ENCODE measurements around the gene SLC39A10.

SLC39A10 gene

DNA sequence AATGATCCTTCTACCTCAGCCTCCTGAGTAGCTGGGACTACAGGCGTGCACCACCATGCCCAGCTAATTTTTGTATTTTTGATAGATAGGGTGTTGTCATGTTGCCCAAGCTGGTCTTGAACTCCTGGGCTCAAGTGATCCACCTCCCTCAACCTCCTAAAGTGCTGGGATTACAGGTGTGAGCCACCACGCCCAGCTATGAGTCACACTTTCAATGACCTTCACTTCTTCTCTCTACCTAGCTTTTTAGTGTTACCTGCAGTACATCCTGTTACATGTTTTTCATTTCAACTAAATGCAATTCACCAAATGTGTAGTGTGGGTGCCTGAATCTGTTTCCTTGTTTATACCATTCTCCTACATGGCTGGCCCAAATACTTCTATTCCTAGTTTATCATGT, 64.0 kb downstream of the SLC39A10 start:
- DNase-seq (ENCODE audit: low spot score) = no peak

DNA sequence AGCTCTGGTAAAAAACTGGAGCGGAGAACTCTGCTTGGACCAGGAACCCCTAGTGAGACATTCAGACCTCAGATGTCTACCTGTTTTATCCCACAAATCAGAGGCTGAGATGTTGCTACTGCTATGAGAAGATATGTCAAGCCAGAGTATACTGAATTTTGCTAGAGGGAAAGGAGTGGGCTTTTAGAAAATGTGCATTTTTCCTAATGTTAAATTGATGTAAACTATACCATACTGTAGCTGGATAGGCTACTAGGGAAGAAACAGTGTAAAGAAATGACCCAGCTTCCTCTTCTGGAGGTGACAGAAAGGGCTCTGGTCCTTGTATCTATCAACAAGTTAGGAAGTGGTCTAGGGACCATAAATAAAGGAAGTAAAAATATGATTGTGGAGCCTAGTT, 65.0 kb downstream of the SLC39A10 start:
- no peak for DNase-seq (ENCODE audit: low spot score)

DNA sequence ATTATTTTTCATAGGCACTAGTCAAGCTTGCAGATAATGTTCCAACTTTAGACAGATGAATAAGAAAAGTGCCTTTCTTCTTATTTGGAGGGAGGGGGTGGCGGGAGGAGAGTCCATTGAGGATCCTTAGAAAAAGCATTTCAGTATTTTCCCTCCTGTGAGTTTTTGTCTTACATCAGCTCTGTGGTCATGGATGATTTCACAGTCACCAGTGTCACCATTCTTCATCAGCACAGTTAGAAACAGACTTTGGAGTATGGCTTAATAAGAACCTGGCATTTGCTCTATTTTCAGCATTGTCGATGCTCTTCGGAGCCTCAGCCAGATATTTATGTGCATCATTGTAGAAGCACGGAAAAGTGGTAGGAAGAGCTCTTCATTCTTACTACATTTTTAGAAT, 70.1 kb downstream of the SLC39A10 start:
- DNase-seq (ENCODE audit: low spot score) = no peak

DNA sequence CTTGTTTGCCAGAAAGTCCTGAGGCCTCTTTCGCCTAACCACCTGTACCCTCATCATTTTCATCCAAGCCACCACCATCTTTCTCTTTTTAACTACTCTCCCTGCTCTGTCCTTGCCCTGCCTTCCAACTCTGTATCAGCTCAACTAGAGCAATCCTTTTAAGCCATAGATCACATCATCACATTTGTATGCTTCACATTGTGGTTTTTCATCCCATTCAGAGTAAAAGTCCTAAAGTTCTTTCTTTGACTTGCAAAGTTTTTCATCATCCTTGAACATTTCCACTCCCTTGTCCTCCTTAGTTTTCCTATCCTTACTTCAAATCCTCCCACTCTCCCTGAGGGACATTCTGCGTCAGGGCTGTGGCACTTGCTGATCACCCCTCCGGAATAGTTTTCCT, 73.9 kb downstream of the SLC39A10 start:
- no peak for DNase-seq (ENCODE audit: low spot score)

DNA sequence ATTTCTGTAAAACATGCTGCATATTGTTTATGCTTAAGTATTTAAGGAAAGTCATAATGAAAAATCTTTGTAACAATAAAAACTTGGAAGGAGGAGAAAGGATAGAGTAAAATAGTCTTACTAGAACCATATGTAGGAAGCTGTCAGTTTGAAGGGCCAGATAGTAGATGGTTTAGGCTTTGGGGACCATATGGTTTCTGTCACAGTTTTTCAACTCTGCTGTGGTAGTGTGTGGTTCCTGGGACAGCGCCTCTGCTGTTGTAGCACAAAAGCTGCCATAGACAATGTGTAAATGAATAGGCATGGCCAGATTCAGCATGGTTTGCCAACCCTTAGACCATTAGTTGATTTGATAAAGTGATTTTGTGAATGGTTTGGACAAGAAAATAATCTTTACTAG, 75.5 kb downstream of the SLC39A10 start:
- no peak for DNase-seq (ENCODE audit: low spot score)

DNA sequence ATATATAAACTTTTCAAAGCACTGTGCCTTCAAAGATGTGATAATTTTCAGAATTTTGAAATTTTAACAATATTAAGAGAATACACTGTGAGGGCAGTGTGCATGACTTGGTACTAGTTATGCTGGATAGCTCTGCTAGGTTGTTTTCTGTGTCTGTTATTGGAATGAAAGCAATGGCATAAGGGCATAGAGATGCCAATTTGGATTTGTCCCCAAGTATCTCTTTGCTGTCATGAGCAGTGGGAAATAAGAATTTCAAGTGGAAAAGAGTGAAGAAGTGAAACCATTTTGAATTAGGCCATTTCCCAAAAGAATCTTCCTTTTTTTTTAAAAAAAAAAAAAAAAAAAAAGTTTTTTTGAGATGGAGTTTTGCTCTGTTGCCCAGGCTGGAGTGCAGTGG, 76.8 kb downstream of the SLC39A10 start:
- no peak for DNase-seq (ENCODE audit: low spot score)

DNA sequence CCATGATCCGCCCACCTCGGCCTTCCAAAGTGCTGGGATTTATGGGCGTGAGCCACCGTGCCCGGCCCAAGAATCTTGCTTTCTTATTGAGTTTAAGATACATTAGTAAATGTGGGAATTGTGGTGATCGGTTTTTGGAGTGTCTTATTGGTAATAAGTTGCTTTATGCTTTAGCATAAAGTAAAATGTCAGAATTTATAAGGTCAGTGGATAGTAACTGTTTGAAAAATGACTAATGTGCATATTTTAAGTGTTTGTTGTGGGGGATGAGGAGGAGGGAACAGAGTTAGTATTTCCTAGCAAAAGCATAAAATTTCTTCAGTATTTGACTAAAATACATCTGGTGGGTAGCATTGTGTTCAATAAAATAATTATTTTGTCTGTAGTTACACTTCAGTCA, 77.4 kb downstream of the SLC39A10 start:
- DNase-seq (ENCODE audit: low spot score) = no peak

DNA sequence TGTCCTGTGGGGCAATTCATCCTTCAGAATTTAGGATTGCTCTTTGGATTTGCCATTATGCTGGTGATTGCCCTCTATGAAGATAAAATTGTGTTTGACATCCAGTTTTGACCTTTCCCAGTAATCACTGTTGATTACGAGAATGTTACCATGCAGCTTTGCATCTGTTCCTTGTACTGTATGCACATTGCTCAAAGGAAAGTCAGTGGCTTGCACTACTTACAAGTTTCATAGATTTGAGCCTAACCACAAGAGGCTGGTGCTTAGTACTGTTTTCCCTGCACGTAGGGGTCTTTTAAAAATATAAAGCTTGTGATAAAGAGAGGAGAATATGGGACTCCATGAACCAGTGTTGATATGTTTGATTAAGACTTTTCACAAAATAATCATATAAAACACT, 77.9 kb downstream of the SLC39A10 start:
- no peak for DNase-seq (ENCODE audit: low spot score)

DNA sequence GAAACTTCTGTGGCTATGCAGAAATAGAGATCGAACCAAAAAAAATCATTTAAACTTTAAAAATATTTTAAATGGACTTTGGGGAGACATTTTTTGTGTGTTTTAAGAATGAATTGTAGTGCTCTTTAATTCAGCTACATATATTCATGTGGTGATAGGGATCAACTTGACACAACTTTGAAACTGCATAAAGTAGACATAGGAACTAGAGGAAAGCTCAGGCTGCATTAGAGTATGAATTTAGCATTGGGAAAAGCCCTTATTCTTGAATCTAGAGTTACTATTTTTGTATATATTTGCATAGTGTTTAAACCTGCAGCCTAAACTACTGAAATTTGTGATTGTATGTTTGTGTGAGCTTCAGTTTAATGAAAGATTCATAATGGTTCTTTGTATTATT, 78.3 kb downstream of the SLC39A10 start:
- no peak for DNase-seq (ENCODE audit: low spot score)

DNA sequence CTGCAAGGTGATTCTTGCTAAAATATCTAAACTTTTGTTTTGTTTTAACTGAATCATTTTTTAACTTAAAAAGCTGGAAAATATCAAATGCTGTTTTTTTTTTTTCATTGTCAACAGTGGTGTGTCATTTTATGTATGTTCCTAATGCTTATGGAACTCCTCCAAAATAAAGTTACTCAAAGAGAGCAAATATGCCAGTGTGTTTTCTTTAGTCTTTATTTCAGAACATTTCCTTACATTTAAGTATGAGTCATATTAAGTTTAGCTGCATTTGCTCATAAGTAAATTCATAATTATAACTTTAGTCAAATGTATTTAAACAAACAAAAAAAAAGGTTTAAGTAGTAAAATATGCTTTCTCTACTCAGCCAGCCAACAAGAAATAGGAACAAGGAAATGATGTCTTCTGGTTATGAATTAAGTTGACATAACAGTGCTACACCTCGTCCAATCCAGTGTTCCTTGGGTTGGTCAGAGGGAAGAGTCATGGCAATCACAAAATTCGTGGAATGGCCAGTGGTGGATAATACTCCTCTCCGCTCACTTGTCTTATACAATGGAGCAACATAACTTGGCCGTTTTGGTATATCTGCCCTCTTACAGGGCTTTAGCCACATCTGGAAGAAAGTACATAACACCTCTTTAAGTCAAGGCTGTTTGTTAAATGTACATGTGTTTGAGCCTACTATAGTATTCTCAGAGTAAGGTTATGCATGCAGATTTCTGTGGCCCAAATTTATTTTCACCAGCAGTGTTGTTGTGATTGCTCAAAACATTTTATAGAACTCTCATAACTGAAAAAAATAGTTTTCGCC, 80.7 kb downstream of the SLC39A10 start:
- DNase-seq (ENCODE audit: low spot score) = no peak

DNA sequence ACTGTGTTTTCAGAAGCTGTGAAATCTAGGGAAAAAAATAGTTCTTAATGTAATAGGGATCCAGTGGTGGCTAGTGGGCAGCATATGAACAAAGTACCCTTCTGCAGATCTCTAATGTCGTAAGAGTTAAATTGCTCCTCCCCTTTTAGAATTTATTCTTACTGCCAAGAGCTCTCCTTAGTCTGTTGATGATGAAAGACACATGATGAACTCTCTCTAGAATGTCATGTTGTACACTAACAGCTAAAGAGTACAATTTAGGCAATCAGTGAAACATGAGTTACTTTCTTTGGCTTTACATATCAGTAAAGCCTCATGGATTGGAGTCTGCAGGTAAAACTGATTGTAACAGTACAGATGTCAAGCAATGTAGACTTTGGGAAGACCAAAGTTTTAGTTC, 84.2 kb downstream of the SLC39A10 start:
- DNase-seq (ENCODE audit: low spot score) = no peak

DNA sequence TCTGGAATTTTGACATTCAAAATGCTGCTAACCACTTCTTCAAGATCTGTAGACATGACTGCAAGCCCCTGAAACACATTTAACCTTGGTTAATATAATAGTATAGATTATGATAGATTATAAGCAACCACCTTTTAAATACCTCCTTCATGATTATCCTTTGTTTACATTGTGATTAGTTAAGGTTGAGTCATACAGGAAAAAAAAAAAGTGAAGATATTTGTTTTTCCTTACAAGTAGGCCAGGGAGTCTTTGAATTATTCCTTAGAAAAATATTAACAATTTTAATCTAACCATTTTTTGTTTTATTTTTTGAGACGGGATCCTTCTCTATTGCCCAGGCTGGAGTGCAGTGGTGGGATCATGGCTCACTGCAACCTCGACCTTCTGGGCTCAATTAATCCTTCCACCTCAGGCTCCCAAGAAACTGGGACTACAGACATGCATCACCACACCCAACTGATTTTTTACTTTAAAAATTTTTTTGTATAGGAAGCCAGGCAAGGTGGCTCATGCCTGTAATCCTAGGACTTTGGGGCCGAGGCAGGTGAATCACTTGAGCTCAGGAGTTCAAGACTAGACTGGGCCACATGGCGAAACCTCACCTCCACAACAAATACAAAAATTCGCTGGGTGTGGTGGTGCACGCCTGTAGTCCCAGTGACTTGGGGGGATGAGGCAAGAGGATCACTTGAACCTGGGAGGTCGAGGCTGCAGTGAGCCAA, 99.4 kb downstream of the SLC39A10 start:
- DNase-seq (ENCODE audit: low spot score) = no peak

DNA sequence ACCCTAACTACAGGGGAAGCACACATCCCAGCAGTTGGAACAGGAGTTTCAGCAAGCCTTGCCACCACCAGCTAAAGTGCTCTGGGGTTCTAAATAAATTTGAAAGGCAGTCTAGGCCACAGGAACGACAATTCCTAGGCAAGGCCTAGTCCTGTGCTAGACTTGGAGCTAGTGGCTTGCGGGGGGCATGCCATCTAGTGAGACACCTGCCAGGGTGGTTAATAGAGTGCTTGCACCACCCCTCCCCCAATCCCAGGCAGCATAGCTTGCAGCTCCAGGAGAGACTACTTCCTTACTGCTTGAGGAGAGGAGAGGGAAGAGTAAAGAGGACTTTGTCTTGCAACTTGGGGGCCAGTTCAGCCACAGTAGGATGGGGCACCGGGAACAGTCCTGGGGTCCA, 101.8 kb downstream of the SLC39A10 start:
- no peak for DNase-seq (ENCODE audit: low spot score)

DNA sequence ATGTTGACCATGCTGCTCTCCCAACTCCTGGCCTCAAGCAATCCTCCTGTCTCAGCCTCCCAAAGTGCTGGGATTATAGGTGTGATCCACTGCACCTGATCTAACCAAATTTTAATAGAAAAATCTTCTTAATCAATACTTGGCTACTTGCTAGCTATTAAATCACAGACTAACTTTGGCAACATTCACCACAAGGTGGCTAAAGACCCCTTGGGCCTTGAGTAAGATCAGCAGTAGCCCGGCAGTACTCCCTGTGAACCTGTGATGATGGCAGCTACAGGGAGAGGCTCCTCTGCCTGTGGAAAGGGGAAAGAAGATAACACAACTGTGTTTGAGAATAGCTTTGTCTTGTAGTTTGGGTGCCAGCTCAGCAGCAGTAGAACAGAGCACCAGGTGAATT, 102.9 kb downstream of the SLC39A10 start:
- DNase-seq (ENCODE audit: low spot score) = no peak

DNA sequence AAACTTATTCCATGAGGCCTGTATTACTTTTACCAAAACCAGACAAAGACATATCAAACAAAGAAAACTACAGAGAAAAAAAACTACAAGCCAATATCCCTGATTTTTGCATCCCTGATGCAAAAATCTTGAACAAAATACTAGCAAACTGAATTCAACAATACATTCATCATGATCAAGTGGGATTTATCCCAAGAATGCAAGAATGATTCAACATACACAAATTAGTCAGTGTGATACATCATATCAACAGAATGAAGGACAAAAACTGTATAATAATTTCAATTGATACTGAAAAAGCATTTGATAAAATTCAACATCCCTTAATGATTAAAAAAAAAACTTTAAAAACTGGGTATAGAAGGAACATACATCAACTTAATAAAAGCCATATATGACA, 106.8 kb downstream of the SLC39A10 start:
- no peak for DNase-seq (ENCODE audit: low spot score)

DNA sequence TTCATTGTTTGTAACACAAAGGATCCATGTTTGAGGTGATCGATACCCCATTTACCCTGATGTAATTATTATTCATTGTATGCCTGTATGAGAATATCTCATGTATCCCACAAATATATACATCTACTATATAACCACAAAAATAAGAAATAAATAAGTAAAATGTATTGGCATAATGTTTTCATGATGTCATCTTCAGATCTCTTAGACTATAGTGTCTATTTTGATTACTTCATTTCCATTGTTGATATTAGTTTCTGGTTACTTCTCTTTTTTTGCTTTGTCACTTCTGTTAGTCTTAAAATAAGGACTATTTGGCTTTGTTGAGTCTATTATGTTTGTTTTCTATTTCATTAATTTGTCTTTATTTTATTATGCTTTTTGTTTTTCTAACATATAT, 109.7 kb downstream of the SLC39A10 start:
- no peak for DNase-seq (ENCODE audit: low spot score)

DNA sequence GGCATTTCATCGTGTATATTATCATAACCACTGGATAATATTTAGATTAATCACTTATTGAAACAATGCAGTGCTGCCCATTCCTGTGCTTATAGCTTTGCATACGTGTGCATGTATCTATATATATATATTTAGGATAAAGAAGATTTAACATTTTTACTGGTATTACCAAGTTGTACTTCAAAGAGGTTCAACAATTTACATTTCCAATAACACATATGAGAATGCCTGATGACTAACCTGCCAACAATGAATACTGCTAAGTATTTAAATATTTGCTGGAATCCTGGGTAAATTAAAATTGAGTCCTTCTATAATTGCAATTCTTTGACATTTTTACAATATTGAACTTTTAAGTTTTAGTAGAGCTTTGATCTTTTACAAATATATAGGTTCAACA, 111.4 kb downstream of the SLC39A10 start:
- no peak for DNase-seq (ENCODE audit: low spot score)

DNA sequence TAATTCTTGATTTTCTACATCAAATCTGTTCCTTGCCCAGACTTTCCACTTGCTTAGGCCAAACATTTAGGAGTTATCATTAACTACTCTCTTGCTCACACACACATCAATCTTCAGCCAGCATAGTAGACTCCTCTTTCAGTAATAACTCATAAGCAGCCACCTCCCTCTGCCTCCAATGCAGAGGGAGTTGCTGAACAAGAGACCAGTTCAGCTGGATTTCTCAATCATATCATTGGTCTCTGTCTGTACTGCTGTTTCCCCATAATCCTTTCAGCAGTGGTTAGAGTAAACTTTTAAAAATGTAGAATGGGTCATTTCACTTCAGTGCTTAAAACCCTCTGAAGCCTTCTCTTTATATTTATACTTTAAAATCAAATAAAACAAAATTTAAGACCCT, 112.9 kb downstream of the SLC39A10 start:
- DNase-seq (ENCODE audit: low spot score) = no peak

DNA sequence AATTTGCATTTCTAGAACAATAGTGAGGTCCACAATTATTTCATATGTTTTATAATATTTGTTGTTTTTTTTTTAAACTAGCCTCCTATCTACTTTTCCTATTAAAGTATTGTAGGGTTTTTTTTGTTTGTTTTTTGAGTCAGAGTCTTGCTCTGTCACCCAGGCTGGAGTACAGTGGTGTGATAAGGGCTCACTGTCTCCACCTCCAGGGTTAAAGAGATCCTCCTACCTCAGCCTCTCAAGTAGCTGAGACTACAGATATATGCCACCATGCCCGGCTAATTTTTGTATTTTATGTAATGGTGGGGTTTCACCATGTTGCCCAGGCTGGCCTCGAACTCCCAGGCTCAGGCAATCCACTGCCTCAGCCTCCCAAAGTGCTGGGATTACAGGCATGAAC, 122.5 kb downstream of the SLC39A10 start:
- DNase-seq (ENCODE audit: low spot score) = no peak

DNA sequence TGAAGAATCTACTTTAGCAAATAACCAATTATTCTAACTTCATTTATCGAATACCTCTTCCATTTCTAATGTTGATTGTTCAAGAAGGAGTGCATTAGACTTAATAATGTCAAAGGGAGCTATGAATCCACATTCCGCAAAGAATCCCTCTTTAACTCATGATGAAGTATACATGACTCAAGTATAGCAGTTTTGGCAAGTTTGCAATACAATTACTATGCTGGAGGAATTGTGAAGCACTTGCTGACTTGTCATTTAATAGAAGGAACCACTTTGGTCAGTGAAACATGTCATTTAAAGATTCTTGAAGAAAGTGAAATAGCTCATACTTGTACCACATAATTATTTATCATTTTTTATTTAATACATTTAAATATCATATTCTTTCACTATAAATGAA, 125.1 kb downstream of the SLC39A10 start:
- no peak for DNase-seq (ENCODE audit: low spot score)
